ENCODE results near the gene GPX4.

DNA sequence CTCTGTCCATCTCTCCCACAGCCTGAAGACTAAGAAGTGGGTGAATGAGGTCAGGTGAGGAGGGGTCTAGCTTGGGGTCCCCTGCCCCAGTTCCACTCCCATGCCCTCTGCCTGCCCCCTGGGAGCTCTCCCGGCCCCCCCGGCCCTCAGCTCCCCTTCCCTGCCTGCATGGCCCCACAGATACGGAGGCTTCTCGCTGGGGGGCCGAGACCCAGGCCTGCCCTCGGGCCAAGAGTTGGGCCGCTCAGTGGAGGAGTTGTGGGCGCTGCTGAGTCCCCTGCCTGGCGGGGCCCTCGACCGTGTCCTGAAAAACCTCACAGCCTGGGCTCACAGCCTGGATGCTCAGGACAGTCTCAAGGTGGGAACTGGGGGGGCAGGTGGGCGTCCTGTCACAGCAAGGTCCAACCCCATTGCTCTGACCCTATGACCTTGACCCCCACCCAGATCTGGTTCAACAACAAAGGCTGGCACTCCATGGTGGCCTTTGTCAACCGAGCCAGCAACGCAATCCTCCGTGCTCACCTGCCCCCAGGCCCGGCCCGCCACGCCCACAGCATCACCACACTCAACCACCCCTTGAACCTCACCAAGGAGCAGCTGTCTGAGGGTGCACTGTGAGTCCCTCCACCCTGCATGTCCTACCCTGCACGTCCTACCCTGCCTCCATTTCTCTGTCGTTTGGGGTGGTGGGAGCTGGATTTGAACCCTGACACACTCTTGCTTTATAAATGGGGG is 47.7 kb upstream of the GPX4 start:
- TF ChIP-seq, protein P1, sequence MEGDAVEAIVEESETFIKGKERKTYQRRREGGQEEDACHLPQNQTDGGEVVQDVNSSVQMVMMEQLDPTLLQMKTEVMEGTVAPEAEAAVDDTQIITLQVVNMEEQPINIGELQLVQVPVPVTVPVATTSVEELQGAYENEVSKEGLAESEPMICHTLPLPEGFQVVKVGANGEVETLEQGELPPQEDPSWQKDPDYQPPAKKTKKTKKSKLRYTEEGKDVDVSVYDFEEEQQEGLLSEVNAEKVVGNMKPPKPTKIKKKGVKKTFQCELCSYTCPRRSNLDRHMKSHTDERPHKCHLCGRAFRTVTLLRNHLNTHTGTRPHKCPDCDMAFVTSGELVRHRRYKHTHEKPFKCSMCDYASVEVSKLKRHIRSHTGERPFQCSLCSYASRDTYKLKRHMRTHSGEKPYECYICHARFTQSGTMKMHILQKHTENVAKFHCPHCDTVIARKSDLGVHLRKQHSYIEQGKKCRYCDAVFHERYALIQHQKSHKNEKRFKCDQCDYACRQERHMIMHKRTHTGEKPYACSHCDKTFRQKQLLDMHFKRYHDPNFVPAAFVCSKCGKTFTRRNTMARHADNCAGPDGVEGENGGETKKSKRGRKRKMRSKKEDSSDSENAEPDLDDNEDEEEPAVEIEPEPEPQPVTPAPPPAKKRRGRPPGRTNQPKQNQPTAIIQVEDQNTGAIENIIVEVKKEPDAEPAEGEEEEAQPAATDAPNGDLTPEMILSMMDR (IDR thresholded peaks at IDR 0.05): no peak
- TF ChIP-seq EZH2 (IDR thresholded peaks at IDR 0.05; ENCODE audit: borderline replicate concordance, insufficient read depth, low read depth, low read length, poor library complexity, severe bottlenecking): no peak
